Posterior cingulate gyrus (tissue), 11 donors: ENCODE results near the gene ZNF668.
A peak's percentile ranks its signal among the peaks of the same experiment; 100 is the strongest.

Experiments
- DNase-seq, 10 donors: peaks; one replicate each; pipeline versions ENCODE4 v3.0.0 to v3.0.0-alpha.2; 2020 to 2021; ENCODE audit warnings: mixed read lengths in 3 of 10
- intact Hi-C: fragments of 100-400 bp; cut with DNase I; formaldehyde crosslinking; loops from one replicate; pipeline ENCODE4 v1.15.1; 2023

Gene ZNF668

GRCh38 chr16:31073970-31074813 lies at the start of gene ZNF668, which contains the start of gene ZNF646:
TSS of gene ZNF668 (minus strand) at chr16:31074240. CDS start at chr16:31064459, 9,781 bp downstream.
TSS of gene ZNF646 (plus strand) at chr16:31074422. CDS start at chr16:31076325, 1,903 bp downstream.
- DNase-seq = peak; percentile 97 to 100 (median 99)
- intact Hi-C loops = loop anchor here (5.0 kb wide), 2 partner anchors 42 to 383 kb away; partner anchors contain the start of genes ARMC5 and STX4

GRCh38 chr16:31120129-31120528 lies 46.1 kb upstream of the ZNF668 start:
- intact Hi-C loops = no loop called here
- DNase-seq = no peak

DNA sequence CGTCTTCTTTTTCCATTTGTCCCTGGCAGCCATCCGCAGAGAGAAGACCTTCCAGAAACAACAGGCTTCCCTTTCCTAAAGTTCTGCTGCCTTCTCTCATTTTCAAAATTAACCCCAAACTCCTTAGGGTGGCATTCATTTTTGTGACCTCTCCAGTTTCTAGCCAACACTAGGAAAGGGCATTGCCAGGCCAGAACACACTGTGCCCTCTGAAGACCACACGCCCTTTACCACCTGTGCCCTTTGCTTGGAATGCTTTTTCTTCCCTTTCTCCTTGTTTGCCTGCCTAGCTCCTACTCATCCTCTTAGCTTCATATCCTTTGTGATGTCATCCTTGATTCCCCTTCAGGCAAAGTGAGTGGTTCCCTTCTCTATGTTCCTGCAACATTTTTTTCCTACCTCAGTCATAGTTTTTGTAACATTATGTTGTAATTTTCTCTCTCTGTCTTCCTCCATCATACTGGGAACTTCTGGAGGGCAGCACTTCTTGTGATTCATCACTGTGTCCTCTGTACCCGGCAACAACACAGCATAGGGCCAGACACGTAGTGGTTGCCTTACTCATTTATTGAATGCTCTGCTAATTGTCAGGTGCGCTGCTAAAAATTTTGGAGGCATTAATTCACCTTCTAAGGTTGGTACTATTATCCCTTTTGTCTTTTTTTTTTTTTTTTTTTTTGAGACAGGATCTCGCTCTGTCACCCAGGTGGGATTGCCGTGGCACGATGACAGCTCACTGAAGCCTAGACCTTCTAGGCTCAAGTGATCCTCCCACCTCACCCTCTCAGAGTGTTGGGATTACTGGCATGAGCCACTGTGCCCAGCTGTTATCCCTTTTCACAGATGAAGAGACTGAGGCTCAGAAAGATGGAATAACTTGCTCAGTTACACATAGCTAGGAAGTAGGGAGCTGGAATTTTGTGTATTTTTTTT lies 44.4 kb upstream of the ZNF668 start:
- intact Hi-C loops = loop anchor here (10.0 kb wide), 1 partner anchor 336 kb away; the partner anchor contains the start of gene ARMC5
- no peak for DNase-seq

GRCh38 chr16:31117384-31118222 lies 43.6 kb upstream of the ZNF668 start, which contains the start of gene KAT8:
TSS of gene KAT8 (plus strand) at chr16:31117664. CDS start at chr16:31117682, 18 bp downstream.
- DNase-seq = peak; percentile 97 to 100 (median 99)
- intact Hi-C loops = loop anchor here (10.0 kb wide), 1 partner anchor 337 kb away; the partner anchor contains the start of gene ARMC5

GRCh38 chr16:31114468-31114867 lies 40.4 kb upstream of the ZNF668 start:
- intact Hi-C loops = loop anchor here (10.0 kb wide), 1 partner anchor 340 kb away; the partner anchor contains the start of gene ARMC5
- no peak for DNase-seq

DNA sequence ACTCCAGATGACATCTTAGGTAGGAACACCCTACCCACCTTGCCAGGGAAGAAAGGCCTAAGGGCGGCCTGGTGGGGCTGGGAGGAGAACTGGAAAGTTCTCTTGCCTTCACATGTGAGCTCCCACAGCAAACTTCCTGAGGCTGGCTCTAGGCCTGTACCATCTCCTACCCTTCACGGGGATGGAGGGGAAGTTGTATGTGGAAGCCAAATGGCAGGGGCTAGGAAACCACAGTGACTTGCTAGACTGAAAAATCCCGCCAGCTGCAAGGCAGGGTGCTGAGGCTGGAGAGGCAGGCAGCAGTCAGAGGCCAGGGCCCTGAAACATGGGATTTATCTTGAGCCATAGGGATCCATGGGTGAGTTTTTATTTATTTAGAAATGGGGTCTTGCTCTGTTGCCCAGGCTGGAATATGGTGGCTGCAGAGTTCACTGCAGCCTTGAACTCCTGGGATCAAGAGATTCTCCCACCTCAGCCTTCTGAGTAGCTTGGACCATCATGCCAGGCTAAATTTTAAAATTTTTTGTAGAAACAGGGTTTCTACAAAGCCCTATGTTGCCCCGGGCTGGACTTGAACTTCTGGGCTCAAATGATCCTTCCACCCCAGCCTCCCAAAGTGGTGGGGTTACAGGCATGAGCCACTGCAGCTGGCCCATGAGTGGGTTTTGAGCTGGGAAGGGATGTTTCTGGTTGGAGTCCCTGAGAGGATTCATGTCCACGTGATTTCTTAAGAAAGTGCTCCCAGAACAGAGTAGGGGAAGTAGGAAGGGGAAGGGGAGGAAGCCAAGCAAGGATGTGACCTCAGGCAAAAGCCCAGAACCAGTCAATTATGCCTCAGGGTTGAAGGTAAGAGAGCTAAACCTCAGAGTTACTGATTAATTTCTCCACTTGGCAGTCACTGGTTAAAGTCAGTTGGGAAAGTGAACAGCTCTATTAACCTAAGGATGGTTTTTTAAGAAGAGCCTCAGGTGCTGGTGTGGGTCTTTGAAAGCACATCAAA lies 39.4 kb upstream of the ZNF668 start:
- no peak for DNase-seq
- intact Hi-C loops = loop anchor here (10.0 kb wide), 1 partner anchor 341 kb away; the partner anchor contains the start of gene ARMC5

DNA sequence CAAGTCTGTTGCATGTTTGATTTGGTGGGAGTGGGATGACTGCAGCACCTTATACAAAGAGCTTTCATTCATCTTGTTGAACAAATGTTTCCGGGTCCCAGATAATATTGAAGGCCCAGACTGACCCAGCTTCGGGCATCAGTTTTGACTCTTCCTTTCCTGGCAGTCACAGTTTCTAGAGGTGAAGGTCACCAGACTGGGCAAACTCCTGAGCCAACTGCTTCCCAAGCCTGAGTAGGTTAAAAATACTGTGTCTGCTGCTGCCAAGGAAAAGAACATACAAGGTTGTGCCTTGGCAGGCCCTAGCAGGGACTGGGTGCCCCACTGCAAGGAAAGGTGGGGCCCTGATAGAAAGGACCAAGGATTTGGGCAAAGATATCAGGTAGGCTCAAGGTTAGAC lies 38.7 kb upstream of the ZNF668 start:
- DNase-seq = no peak
- intact Hi-C loops = loop anchor here (10.0 kb wide), 1 partner anchor 342 kb away; the partner anchor contains the start of gene ARMC5

DNA sequence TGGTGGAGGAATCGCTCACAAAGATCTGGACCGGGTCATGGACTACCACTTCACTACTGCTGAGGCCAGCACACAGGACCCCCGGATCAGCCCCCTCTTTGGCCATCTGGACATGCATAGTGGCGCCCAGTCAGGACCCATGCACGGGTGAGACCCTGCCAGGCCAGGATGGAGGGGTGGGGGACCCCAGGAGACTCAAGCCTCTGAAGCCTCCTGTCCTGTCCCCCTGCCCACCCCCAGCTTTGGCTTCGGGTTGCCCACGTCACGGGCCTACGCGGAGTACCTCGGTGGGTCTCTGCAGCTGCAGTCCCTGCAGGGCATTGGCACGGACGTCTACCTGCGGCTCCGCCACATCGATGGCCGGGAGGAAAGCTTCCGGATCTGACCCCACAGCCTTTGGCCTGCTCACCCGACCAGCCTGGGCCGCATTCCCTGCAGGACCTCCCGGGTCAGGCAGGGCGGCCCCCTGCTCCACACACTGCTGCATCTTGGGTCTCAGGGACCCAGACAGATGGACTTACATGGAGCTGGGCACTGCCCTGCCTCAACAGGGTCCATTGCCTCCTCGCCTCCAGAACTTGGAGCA lies 37.9 kb upstream of the ZNF668 start:
- no peak for DNase-seq
- intact Hi-C loops = loop anchor here (10.0 kb wide), 1 partner anchor 343 kb away; the partner anchor contains the start of gene ARMC5

DNA sequence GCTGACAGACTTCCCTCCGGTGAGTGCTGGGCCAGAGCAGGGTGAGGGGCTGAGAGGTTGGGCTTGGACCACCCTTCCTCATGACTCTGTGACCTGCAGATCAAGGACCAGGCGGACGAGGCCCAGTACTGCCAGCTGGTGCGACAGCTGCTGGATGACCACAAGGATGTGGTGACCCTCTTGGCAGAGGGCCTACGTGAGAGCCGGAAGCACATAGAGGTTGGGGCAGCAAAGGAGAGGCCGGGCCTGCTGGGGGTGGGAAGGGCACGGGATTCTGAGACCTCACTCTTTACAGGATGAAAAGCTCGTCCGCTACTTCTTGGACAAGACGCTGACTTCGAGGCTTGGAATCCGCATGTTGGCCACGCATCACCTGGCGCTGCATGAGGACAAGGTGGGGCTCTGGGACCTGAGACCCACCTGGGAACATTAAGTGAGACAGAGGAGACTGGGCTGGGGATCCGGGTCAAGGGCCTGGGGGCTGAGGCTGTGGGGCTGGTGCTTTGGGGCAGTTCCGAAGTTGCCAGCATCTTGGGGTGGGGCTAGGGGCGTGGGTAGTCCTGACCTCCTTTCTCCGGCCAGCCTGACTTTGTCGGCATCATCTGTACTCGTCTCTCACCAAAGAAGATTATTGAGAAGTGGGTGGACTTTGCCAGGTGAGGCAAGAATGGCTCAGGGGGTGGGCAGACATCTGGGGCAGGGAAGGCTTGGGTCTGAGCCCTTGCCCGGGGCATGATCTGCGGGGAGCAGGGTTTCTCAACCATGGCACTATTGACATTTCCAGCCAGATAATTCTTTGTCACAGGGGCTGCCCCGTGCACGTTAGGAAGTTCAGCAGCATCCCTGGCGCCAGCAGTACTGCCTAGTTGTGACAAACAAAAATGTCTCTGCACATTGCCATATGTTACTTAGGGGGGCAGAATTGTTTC lies 36.3 kb upstream of the ZNF668 start:
- DNase-seq = peak in 1 of 10 donors; percentile 56
- intact Hi-C loops = loop anchor here (10.0 kb wide), 1 partner anchor 344 kb away; the partner anchor contains the start of gene ARMC5

DNA sequence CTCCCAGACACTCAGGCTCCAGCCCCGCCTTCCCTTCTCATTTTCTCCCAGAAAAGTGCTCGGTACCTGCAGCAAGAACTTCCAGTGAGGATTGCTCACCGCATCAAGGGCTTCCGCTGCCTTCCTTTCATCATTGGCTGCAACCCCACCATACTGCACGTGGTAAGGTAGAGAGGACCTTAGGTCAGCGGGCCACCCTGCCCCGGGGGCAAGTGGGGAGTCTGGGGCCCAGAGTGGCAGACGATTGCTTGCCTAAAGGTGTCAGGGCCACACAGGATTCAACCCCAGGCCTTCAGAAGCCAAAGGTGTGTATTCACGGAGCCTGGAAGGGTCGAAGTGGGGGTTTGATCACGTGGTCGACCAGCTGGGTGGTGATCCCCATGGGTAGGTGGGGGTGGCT lies 35.6 kb upstream of the ZNF668 start:
- intact Hi-C loops = loop anchor here (5.0 to 10.0 kb wide), 2 partner anchors 33 to 345 kb away; partner anchors contain the start of gene ARMC5
- no peak for DNase-seq

GRCh38 chr16:31108794-31109558 lies 34.9 kb upstream of the ZNF668 start:
- DNase-seq = no peak
- intact Hi-C loops = loop anchor here (5.0 kb wide), 1 partner anchor 33 kb away; no protein-coding TSS in a partner anchor

DNA sequence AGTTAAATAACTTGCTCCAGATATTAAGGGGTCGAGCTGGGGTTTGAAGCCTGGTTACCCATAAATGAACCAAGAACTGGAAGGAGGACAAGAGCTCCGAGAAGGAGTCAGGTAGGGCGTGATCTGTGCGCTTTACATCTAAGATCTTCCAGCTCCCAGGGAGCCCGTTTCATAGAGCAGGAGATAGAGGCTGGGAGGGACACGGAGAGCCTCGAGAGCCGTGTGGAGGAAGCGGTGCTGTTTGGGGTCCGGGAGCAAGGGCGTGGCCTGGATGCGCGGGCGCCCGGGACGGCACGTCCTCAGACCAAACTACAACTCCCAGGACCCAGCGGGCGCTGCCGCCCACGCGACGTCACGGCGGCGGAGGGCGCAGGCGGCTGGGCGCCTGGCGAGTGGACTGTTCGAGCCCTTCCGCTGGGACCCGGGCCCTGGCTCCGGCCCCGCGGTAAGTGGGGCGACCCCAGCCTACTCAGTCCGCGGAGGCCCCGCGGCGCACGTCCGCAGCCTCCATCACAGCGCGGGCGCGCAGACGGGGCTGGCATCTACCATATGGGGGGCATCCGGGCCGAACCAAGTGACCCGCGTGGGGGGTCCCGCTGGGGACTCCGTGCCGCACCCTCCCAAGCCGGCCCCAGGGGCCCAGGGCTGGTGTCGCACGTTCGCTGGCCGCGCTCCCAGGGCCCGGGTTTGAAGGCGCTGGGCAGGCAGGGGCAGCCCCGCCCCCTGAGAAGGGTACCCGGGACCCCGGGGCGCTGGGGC lies 34.2 kb upstream of the ZNF668 start, which contains the start of gene BCKDK:
Gene BCKDK (plus strand): TSS at position 352 of the 759 bp plus-strand sequence. CDS start 838 bp downstream, outside the sequence.
- peak; percentile 66 to 97 (median 77) for DNase-seq
- intact Hi-C loops = loop anchor here (5.0 kb wide), 1 partner anchor 34 kb away; no protein-coding TSS in a partner anchor

DNA sequence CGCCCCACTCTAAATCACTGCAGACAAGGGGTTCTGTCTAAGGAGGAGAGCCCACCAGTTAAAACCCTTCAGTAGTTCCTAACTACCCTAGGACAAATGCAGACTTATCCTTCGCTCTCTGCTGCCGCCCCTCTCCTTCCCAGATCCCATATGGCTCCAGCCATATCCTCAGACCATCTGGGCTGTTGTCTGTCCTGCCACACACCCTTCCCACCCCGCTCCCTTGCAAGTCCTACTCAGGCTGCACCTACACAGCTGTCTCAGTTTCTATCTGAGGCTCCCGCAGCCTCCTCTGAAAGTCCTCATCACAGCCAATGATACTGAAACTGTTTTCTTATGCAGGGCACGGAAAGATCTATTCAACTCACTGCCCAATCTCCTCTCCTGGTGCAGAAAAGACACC lies 33.4 kb upstream of the ZNF668 start:
- intact Hi-C loops = loop anchor here (5.0 kb wide), 1 partner anchor 35 kb away; no protein-coding TSS in a partner anchor

More for the DNA sequence above, 33.4 kb upstream of the ZNF668 start:
- peak in 1 of 10 donors; percentile 78 for DNase-seq
